ENCODE data around the gene FOXK2. TPM values are rescaled to one million over a fixed set of nuclear protein-coding genes. Genes with fewer than 3 reads are reported as not detected.

Gene FOXK2
- total RNA-seq, 3 donors from 2014 or later: 25.0 to 48.6 (median 36.7) TPM

DNA sequence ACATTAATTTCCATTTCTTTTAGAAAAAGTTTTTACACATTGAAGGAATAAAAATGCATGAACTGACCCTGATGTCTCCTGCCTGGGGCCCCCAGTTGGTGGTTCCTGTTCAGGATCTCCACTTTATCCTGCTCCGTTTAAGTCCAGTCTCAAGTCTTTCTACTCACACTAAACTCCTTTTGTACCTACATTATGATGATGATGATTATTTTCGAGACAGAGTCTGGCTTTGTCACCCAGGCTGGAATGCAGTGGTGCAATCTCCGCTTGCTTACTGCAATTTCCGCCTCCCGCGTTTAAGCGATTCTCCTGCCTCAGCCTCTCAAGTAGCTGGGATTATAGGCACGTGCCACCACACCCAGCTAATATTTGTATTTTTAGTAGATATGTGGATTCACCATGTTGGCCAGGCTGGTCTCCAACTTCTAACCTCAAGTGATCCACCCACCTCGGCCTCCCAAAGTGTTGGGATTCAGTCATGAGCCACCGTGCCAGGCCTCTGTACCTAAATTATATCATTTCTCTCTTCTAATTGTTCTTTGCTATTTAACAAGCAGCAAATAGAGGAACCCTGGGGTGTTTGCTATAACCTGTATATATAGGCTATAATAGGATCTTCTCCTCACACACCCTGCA, 2.2 kb upstream of the FOXK2 start:
- no peaks in the 10 kb centered on the region for H3K4me1 ChIP-seq
- no peaks in the 10 kb centered on the region for H3K9me3 ChIP-seq
- H3K4me3 ChIP-seq: no peak overlapping the region
- no peaks in the 10 kb centered on the region for H3K36me3 ChIP-seq
- intact Hi-C loops (cut with DNase I; ENCODE audit: low total_unique reads): no loop called here
- peak overlapping the region in 1 of 2 donors; percentile 48 for H3K27ac ChIP-seq
- DNase-seq (ENCODE audit: low spot score in 2 of 2): no peak
- TF ChIP-seq, protein P1, sequence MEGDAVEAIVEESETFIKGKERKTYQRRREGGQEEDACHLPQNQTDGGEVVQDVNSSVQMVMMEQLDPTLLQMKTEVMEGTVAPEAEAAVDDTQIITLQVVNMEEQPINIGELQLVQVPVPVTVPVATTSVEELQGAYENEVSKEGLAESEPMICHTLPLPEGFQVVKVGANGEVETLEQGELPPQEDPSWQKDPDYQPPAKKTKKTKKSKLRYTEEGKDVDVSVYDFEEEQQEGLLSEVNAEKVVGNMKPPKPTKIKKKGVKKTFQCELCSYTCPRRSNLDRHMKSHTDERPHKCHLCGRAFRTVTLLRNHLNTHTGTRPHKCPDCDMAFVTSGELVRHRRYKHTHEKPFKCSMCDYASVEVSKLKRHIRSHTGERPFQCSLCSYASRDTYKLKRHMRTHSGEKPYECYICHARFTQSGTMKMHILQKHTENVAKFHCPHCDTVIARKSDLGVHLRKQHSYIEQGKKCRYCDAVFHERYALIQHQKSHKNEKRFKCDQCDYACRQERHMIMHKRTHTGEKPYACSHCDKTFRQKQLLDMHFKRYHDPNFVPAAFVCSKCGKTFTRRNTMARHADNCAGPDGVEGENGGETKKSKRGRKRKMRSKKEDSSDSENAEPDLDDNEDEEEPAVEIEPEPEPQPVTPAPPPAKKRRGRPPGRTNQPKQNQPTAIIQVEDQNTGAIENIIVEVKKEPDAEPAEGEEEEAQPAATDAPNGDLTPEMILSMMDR (IDR thresholded peaks at IDR 0.05): no peak
- peak in 1 of 3 donors; percentile 30 for TF ChIP-seq POLR2AphosphoS5 (IDR thresholded peaks at IDR 0.05)
- no peaks in the 10 kb centered on the region for H3K27me3 ChIP-seq

DNA sequence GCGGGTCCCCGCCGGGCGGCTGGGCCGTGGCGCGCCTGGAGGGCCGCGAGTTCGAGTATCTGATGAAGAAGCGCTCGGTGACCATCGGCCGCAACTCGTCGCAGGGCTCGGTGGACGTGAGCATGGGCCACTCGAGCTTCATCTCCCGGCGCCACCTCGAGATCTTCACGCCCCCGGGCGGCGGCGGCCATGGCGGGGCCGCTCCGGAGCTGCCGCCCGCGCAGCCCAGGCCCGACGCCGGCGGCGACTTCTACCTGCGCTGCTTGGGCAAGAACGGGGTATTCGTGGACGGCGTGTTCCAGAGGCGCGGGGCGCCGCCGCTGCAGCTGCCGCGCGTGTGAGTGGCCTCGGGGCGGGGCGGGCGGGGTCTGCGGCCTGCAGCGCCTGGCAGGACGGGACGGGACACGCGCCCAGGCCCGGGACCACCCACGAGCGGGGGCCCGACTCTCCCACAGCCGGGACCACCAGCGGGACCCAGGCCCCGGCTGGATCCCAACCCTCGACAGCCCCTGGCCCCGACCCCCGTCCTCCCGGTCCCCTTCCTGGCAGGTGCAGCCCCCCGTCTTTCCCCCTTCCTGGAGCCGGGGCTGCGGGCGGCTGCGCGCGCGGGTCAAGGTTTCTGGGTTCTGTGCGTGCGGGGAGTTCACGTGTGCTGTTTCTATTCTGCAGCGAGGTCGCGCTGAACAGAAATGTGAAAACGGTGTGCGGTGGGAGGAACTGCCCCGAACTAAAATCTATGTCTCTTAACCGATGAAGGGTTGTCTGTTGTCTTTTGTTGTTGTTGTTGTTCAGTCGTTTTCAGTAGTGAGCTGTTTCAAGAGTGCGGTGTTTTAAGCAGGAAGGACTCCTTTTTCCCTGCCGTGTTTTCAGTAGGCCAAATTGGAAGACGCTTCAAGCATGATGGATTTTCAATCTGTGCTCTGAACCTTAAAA, 705 bp downstream of the FOXK2 start:
- intact Hi-C loops (cut with DNase I; ENCODE audit: low total_unique reads): no loop called here
- peak overlapping the region; percentile 83 to 99 for H3K27ac ChIP-seq
- DNase-seq (ENCODE audit: low spot score in 2 of 2): no peak
- H3K9me3 ChIP-seq: no peaks in the 10 kb centered on the region
- peaks cover 0 to 4% of the 10 kb centered on the region in 2 donors for H3K4me1 ChIP-seq
- peak overlapping the region; percentile 77 to 99 (median 87) for H3K4me3 ChIP-seq
- TF ChIP-seq, protein P1 (IDR thresholded peaks at IDR 0.05): no peak
- no peak for TF ChIP-seq POLR2A (IDR thresholded peaks at IDR 0.05)
- TF ChIP-seq POLR2AphosphoS5 (IDR thresholded peaks at IDR 0.05): no peak
- H3K27me3 ChIP-seq: no peaks in the 10 kb centered on the region
- H3K36me3 ChIP-seq: no peaks in the 10 kb centered on the region

DNA sequence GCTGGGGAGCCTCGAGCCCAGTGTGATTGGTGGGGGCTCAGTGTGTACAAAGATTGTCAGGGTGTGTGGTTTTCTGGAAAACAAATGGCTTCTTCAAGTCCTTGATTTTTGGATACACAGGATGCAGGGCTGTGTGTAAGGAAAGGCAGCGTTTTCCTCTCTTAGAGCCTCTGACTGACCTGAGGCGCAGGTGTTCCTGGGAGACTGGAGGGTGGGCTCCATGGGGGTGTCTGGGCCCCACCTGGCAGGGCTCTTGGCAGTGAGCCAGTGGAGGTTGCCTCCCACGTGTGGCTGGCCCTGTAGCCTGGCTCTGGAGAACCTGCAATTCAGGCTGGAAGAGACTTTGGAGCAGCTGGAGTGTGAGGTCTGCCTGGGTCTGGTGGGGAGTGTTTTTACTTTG, 5.0 kb downstream of the FOXK2 start:
- no peak for TF ChIP-seq POLR2AphosphoS5 (IDR thresholded peaks at IDR 0.05)
- no peak for TF ChIP-seq POLR2A (IDR thresholded peaks at IDR 0.05)
- TF ChIP-seq, protein P1 (IDR thresholded peaks at IDR 0.05): no peak
- no peaks in the 10 kb centered on the region for H3K36me3 ChIP-seq
- H3K27me3 ChIP-seq: no peaks in the 10 kb centered on the region
- no peak overlapping the region for H3K4me3 ChIP-seq
- H3K27ac ChIP-seq: peak overlapping the region in 1 of 2 donors; percentile 56
- no peak for DNase-seq (ENCODE audit: low spot score in 2 of 2)
- no peaks in the 10 kb centered on the region for H3K9me3 ChIP-seq
- intact Hi-C loops (cut with DNase I; ENCODE audit: low total_unique reads): no loop called here
- peaks cover 0 to 22% of the 10 kb centered on the region in 2 donors for H3K4me1 ChIP-seq

DNA sequence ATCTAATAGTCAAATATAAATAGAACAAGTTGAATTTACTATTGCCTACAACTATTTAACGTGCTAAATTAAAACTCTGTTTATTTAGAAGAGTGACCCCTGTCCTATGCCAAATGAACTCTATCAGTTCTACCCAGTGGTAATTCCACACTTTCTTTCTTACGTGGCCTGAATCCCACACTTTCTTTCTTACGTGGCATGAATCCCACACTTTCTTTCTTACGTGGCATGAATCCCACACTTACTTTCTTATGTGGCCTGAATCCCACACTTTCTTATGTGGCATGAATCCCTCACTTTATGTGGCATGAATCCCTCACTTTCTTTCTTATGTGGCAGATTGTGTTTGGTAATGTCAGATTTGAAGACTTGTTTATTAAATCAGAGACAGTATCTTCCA, 6.2 kb downstream of the FOXK2 start:
- intact Hi-C loops (cut with DNase I; ENCODE audit: low total_unique reads): no loop called here
- DNase-seq (ENCODE audit: low spot score in 2 of 2): no peak
- Histone ChIP-seq H3K4me3 (no peak overlapping the region), H3K9me3 (no peaks in the 10 kb centered on the region), H3K27ac (peak overlapping the region in 1 of 2 donors; percentile 45), H3K36me3 (no peaks in the 10 kb centered on the region), H3K4me1 (peaks cover 0 to 25% of the 10 kb centered on the region in 2 donors), H3K27me3 (no peaks in the 10 kb centered on the region)
- TF ChIP-seq POLR2AphosphoS5 (IDR thresholded peaks at IDR 0.05) (no peak), POLR2A (IDR thresholded peaks at IDR 0.05) (no peak)
- TF ChIP-seq, protein P1 (IDR thresholded peaks at IDR 0.05): no peak

DNA sequence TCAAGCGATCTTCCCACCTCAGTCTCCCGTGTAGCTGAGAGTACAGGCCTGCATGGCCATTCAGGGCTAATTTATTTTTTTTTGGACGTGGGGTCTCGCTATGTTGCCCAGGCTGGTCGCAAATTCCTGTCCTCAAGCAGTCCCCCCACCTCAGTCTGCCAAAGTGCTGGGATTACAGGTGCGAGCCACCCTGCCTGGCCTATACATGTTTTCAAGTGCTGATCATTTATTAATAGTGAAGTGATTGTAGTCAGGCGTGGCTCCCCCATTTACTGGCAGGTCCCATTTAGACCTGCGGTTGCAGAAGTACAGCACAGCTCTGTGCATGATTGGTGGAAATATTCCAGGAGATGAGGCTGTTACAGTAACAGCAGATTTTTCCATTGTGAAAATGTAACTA, 8.4 kb downstream of the FOXK2 start:
- H3K27me3 ChIP-seq: no peaks in the 10 kb centered on the region
- H3K27ac ChIP-seq: peak overlapping the region; percentile 10 to 77
- intact Hi-C loops (cut with DNase I; ENCODE audit: low total_unique reads): no loop called here
- H3K4me1 ChIP-seq: peaks cover 0 to 25% of the 10 kb centered on the region in 2 donors
- H3K4me3 ChIP-seq: no peak overlapping the region
- no peaks in the 10 kb centered on the region for H3K9me3 ChIP-seq
- H3K36me3 ChIP-seq: no peaks in the 10 kb centered on the region
- DNase-seq (ENCODE audit: low spot score in 2 of 2): no peak
- no peak for TF ChIP-seq POLR2A (IDR thresholded peaks at IDR 0.05)
- TF ChIP-seq, protein P1 (IDR thresholded peaks at IDR 0.05): no peak
- TF ChIP-seq POLR2AphosphoS5 (IDR thresholded peaks at IDR 0.05): no peak

Data from breast epithelium (tissue), 4 donors.